COLO668 (cell line): ENCODE measurements around the gene TNP2.
"Not testable (repeated sequence)": the region's sequence is repeated elsewhere in the genome, so short reads cannot be mapped to it uniquely, and the experiment has no call there.

Experiments used
- DNase-seq: peaks from one replicate; lab custom pipeline; 2025; ENCODE audit not compliant: unreplicated experiment; lab: John Stamatoyannopoulos, UW

TNP2 gene

GRCh38 chr16:11225677-11226549 is 43.2 kb downstream of the TNP2 start:
- DNase-seq = no peak

GRCh38 chr16:11224894-11225676 is 44.0 kb downstream of the TNP2 start:
- no peak for DNase-seq

GRCh38 chr16:11224096-11224893 is 44.8 kb downstream of the TNP2 start:
- DNase-seq = no peak

GRCh38 chr16:11220507-11220906 is 48.6 kb downstream of the TNP2 start:
- DNase-seq = not testable (repeated sequence)

- DNase-seq = no peak
These were observed 49.9 kb downstream of the TNP2 start for GRCh38 chr16:11219178-11219577.

- no peak for DNase-seq
These were observed 50.5 kb downstream of the TNP2 start for GRCh38 chr16:11218604-11218962.
